Sigmoid colon (tissue), 7 donors: ENCODE measurements around the gene NANS. TPM values are rescaled to one million over a fixed set of nuclear protein-coding genes. Genes with fewer than 3 reads are reported as not detected.
A peak's percentile ranks its signal among the peaks of the same experiment; 100 is the strongest.

ENCODE experiments used
- DNase-seq: peaks from one replicate; pipeline ENCODE4 v3.0.0-alpha.2; 2019
- H3K27ac ChIP-seq, 4 donors: fragments of 200-600 bp; sonication (generic); one replicate each; pipeline ENCODE4 v1.5.1; 2016 to 2019; ENCODE audit warnings: mild to moderate bottlenecking in 1 of 4
- H3K27me3 ChIP-seq, 3 donors: fragments of 200-600 bp; sonication (generic); one replicate each; pipeline ENCODE4 v1.5.1; 2019; ENCODE audit warnings: mild to moderate bottlenecking in 1 of 3
- H3K36me3 ChIP-seq, 4 donors: fragments of 200-600 bp; sonication (generic); one replicate each; pipeline ENCODE4 v1.5.1; 2016 to 2019
- H3K4me1 ChIP-seq, 4 donors: fragments of 200-600 bp; sonication (generic); one replicate each; pipeline ENCODE4 v1.5.1; 2017 to 2019
- H3K4me3 ChIP-seq, 4 donors: fragments of 200-600 bp; sonication (generic); one replicate each; pipeline ENCODE4 v1.5.1; 2017 to 2019; ENCODE audit warnings: mild to moderate bottlenecking in 2 of 4, moderate library complexity in 1 of 4
- H3K9me3 ChIP-seq, 4 donors: fragments of 200-600 bp in 3 of 4; sonication (generic) in 3 of 4; one replicate each; pipeline versions ENCODE4 v1.5.1 to v1.6.1; 2013 to 2019
- EP300 ChIP-seq, 4 donors: sonication (generic); formaldehyde crosslinking; IDR thresholded peaks; one replicate each; pipeline ENCODE4 v1.6.1; 2017; ENCODE audit warnings: antibody characterized with exemption in 4 of 4
- POLR2A ChIP-seq, 2 donors: fragments of 450-650 bp; IDR thresholded peaks; one replicate each; pipeline ENCODE4 v1.6.1; 2016; ENCODE audit warnings: antibody characterized with exemption in 2 of 2, mild to moderate bottlenecking in 2 of 2, moderate library complexity in 2 of 2
- POLR2AphosphoS5 ChIP-seq, 4 donors: sonication (generic); formaldehyde crosslinking; IDR thresholded peaks; one replicate each; pipeline ENCODE4 v1.6.1; 2017; ENCODE audit warnings: antibody characterized with exemption in 4 of 4
- WGBS, 2 donors: extraction: QIAGEN DNeasy Blood & Tissue Kit; methylation state at CpG; one replicate each; pipeline ENCODE4 v1.1.7; 2013; 5-methylcytosine and 5-hydroxymethylcytosine counted together
- intact Hi-C: fragments of 100-400 bp; cut with DNase I; formaldehyde crosslinking; loops from one replicate; pipeline ENCODE4 v1.15.1; 2023
- polyA plus RNA-seq, 3 donors: library from polyadenylated mRNA; stranded (reverse); fragments of 200-250 nt; gene quantifications; one replicate each; pipeline ENCODE4 v1.2.3, GENCODE V29; 2013
- total RNA-seq, 4 donors: library from RNA; depleted of rRNA; stranded (reverse); fragments of >200 nt; gene quantifications; one replicate each; pipeline ENCODE4 v1.1.0, GENCODE V29; 2016
- TF ChIP-seq, protein P1 (sequence below), 4 experiments: fragments of 450-650 bp in 3 of 4; fragments of 200-600 bp in 1 of 4; IDR thresholded peaks; one replicate each; pipeline ENCODE4 v1.5.1; 2016 to 2019; ENCODE audit warnings: antibody characterized with exemption in 4 of 4, mild to moderate bottlenecking in 3 of 4, moderate library complexity in 2 of 4
- donor health status: healthy with polysubstance abuse.
- donor health status: Bipolar disorder and iron deficiency.
- donor health status: healthy.

Gene NANS
- total and polyA plus RNA-seq, 7 donors, result 24.6 to 470 (median 38.1) TPM

DNA sequence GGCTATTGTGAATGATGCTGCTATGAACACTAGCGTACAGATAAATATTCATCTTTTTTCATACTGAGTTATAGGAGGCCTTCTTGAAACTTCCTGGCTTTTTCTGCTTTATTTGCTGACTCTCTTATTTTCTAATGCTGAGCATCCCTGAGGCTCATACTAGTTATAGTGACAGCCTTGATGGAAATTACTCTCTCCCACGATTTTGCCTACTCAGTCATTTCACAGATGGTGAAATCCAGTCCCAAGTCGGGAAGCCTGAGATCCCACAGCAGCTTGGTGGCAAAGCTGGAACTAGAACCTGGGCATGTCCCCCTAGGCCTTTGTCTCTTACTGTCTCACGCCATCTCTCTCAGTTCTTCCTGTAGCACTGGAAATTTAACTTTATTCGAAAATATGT lies 22.4 kb downstream of the NANS start:
- Histone ChIP-seq H3K9me3 (no peaks in the 10 kb centered on the region), H3K27me3 (no peaks in the 10 kb centered on the region), H3K27ac (no peak overlapping the region), H3K4me3 (no peak overlapping the region), H3K4me1 (peaks cover 0 to 32% (median 24%) of the 10 kb centered on the region in 4 donors), H3K36me3 (peaks cover 0 to 63% (median 14%) of the 10 kb centered on the region in 4 donors)
- no peak for DNase-seq
- WGBS, 2 donors, result 79 to 91% methylated on average over 5 of the region's 5 CpGs
- intact Hi-C loops, result loop anchor here (10.0 kb wide), 1 partner anchor 126 kb away; no protein-coding TSS in a partner anchor
- TF ChIP-seq, protein P1, sequence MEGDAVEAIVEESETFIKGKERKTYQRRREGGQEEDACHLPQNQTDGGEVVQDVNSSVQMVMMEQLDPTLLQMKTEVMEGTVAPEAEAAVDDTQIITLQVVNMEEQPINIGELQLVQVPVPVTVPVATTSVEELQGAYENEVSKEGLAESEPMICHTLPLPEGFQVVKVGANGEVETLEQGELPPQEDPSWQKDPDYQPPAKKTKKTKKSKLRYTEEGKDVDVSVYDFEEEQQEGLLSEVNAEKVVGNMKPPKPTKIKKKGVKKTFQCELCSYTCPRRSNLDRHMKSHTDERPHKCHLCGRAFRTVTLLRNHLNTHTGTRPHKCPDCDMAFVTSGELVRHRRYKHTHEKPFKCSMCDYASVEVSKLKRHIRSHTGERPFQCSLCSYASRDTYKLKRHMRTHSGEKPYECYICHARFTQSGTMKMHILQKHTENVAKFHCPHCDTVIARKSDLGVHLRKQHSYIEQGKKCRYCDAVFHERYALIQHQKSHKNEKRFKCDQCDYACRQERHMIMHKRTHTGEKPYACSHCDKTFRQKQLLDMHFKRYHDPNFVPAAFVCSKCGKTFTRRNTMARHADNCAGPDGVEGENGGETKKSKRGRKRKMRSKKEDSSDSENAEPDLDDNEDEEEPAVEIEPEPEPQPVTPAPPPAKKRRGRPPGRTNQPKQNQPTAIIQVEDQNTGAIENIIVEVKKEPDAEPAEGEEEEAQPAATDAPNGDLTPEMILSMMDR (IDR thresholded peaks at IDR 0.05), result no peak
- TF ChIP-seq POLR2AphosphoS5 (IDR thresholded peaks at IDR 0.05) (no peak), EP300 (IDR thresholded peaks at IDR 0.05) (no peak), POLR2A (IDR thresholded peaks at IDR 0.05) (no peak)

GRCh38 chr9:98080326-98080725 lies 23.8 kb downstream of the NANS start:
- WGBS, 2 donors, result 97% methylated on average over 1 of the region's 1 CpG
- intact Hi-C loops, result no loop called here
- Histone ChIP-seq H3K4me1 (peaks cover 0 to 25% (median 14%) of the 10 kb centered on the region in 4 donors), H3K27ac (no peak overlapping the region), H3K27me3 (no peaks in the 10 kb centered on the region), H3K36me3 (peaks cover 0 to 70% (median 14%) of the 10 kb centered on the region in 4 donors), H3K9me3 (no peaks in the 10 kb centered on the region), H3K4me3 (no peak overlapping the region)
- TF ChIP-seq EP300 (IDR thresholded peaks at IDR 0.05), result no peak
- no peak for TF ChIP-seq POLR2AphosphoS5 (IDR thresholded peaks at IDR 0.05)
- TF ChIP-seq, protein P1 (IDR thresholded peaks at IDR 0.05), result no peak
- no peak for TF ChIP-seq POLR2A (IDR thresholded peaks at IDR 0.05)
- DNase-seq, result no peak

DNA sequence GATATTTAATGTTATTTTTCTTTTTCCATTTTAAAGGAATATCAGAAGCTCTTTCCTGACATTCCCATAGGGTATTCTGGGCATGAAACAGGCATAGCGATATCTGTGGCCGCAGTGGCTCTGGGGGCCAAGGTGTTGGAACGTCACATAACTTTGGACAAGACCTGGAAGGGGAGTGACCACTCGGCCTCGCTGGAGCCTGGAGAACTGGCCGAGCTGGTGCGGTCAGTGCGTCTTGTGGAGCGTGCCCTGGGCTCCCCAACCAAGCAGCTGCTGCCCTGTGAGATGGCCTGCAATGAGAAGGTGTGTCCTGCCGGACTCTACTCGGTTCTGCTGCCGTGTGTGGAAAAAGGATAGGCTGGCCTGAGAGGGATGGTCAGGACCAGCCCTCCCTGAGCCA lies 24.2 kb downstream of the NANS start:
- Histone ChIP-seq H3K4me1 (peaks cover 0 to 25% (median 14%) of the 10 kb centered on the region in 4 donors), H3K27ac (peak overlapping the region in 1 of 4 donors; percentile 9), H3K36me3 (peaks cover 0 to 70% (median 14%) of the 10 kb centered on the region in 4 donors), H3K9me3 (no peaks in the 10 kb centered on the region), H3K4me3 (no peak overlapping the region), H3K27me3 (no peaks in the 10 kb centered on the region)
- intact Hi-C loops, result no loop called here
- TF ChIP-seq, protein P1 (IDR thresholded peaks at IDR 0.05), result no peak
- TF ChIP-seq EP300 (IDR thresholded peaks at IDR 0.05) (no peak), POLR2A (IDR thresholded peaks at IDR 0.05) (no peak), POLR2AphosphoS5 (IDR thresholded peaks at IDR 0.05) (no peak)
- WGBS, 2 donors, result 87 to 93% methylated on average over 12 of the region's 12 CpGs
- no peak for DNase-seq

- H3K4me1 ChIP-seq, result peaks cover 0 to 25% (median 14%) of the 10 kb centered on the region in 4 donors
- no peak for DNase-seq
- WGBS, 2 donors, result 19 to 60% methylated on average over 6 of the region's 6 CpGs
- peak in 2 of 4 donors; percentile 16 to 38 for TF ChIP-seq POLR2AphosphoS5 (IDR thresholded peaks at IDR 0.05)
- no peak for TF ChIP-seq POLR2A (IDR thresholded peaks at IDR 0.05)
- TF ChIP-seq, protein P1 (IDR thresholded peaks at IDR 0.05), result no peak
- no peak for TF ChIP-seq EP300 (IDR thresholded peaks at IDR 0.05)
- peak overlapping the region in 1 of 4 donors; percentile 9 for H3K27ac ChIP-seq
- H3K27me3 ChIP-seq, result no peaks in the 10 kb centered on the region
- H3K9me3 ChIP-seq, result no peaks in the 10 kb centered on the region
- no peak overlapping the region for H3K4me3 ChIP-seq
- intact Hi-C loops, result no loop called here
- peaks cover 0 to 70% (median 14%) of the 10 kb centered on the region in 4 donors for H3K36me3 ChIP-seq
Observed at GRCh38 chr9:98081477-98082219, 25.1 kb downstream of the NANS start.
